Astrocyte of the hippocampus (primary cell): ENCODE data around the gene SMYD3.

ENCODE experiments used
- DNase-seq: peaks from one replicate; pipeline ENCODE4 v3.0.0; 2011; ENCODE audit warnings: low read depth, low spot score

The SMYD3 gene

DNA sequence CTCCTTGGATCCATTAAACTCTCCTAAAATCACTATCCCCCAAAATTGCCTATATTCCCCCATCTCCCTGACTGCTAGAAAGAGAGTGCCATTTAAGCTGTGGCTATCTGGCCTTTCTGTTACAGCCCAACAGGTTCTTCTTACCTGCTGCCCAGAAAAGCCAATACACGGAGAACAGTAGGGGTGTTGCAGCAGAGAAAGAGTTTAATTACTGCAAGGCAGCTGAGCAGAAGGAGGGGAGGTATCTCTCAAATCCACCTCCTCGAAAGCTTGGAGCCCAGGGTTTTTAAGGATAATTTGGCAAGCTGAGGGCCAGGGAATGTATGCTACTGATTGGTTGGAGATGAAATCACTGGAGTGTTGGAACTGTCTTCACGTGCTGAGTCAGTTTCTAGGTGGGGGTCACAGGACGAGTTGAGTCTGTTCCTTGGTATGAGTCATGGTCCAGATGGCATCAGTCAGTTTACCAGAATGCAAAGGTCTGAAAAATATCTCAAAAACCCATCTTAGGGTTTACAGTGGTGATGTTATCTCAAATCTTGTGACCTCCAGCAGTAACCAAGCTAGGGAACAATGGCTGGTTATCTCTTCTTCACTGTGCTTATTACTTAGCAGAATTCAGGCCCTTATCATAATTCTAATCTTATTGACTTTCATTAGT, 89.8 kb downstream of the SMYD3 start:
- DNase-seq, result peak; percentile 32

DNA sequence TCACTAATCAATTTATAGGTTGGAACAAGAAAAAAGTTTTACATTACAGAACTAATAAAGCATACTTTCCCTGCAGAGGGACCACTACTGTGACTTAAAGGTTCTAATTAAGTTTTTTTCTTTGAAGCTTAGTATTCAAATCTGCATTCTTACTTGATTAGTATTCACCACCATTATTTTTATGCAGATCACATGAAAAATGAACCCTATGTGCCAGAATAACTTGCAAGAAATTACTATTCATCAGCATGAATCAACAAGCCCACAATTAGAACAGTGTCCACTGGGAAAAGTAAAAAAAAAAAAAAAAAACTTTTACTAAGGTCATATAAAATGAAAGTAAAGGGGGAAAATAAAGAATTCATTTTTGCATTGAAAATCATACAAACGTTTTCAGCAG, 90.8 kb downstream of the SMYD3 start:
- DNase-seq, result peak; percentile 6

DNA sequence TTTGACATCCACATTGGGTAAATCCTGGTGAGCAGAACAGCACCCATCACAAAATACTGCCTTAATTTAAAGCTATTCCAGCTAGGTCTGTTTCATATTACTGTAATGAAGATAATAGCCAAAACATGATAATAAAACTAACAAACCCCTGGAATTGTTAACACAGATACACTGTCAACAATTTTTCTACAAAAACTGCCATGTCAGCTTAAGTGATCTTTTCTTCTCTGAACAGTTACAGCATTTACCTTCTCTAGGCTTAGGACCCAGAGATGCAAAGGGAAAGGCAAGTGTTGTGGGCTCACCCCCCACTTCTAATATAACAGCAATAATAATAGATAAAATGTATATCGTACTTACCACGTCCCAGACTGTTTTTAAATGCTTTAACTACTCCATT, 92.1 kb downstream of the SMYD3 start:
- no peak for DNase-seq

DNA sequence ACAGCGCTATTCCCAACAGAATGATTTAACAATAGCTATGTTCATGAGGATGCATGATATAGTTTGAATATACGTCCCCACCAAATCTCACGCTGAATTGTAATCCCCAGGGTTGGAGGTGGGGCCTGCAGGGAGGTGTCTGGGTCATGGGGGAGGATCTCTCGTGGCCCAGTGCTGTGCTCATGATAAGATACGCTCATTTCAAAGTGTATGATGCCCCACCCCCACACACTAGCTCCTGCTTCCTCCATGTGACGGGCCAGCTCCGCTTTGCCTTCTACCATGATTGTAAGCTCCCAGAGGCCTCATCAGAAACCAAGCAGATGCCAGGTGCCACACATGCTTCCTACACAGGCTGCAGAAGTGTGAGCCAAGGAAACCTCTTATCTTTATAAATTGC, 93.6 kb downstream of the SMYD3 start:
- no peak for DNase-seq

DNA sequence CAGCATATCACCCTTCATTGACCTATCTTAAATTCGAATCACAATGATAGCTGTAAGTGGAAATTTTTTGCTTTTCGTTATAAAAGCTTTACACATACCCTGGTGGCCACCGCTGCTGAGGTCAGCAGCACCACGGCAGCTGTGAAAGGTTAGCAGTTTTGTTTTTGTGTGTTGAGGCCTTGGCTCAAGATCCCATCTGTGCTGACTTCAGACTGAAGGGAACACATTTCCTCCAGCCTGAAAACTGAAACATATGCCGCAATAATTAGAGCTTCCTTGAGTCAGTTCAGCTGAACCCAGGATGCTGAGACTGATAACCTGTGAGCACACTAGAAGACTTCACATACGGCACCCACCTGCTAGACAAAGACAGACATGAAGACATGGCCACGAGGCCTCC, 103.0 kb downstream of the SMYD3 start:
- DNase-seq, result no peak

DNA sequence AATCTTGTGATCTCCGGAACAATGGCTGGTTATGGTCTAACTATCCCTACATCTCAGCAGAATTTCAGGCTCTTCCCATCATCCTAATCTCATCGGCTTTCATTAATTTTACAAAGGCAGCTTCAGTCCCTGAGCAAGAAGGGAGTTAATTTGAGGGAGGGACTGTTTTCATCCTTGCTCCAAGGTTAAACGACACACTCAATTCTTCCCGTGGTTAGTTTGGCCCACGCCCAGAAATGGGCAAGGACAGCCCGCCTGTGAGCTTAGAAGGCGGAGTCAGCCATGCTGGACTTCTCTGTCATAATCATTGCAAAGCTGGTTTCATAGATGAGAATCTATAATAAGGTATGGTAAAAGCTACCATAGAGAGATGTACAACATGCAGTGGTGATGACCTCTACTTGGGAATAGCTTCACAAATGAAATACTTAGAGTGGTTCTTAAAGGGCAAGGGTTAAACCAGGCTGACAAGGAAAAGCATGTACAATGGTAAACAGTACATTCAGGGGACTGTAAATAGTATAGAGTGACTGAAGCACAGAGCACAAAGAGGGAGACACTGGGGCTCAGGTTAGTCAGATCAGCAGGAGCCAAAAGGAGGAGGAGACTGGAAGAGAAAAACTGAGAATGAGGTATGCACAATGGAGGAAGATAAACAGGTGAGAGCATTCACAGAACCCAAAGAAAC, 108.8 kb downstream of the SMYD3 start:
- DNase-seq, result no peak

DNA sequence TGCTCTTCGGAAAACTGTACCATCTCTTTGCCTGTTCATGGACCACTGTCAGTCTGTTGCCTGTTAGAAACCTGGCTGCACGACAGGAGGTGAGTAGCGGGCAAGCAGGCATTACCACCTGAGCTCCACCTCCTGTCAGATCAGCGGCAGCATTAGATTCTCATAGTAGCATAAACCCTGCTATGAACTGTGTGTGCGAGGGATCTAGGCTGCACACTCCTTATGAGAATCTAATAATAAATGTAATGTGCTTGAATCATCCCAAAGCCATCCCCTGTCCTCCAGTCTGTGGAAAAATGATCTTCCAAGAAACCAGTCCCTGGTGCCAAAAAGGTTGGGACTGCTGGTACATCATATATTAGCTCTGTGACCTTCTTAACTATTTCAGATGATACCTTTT, 110.0 kb downstream of the SMYD3 start:
- no peak for DNase-seq

DNA sequence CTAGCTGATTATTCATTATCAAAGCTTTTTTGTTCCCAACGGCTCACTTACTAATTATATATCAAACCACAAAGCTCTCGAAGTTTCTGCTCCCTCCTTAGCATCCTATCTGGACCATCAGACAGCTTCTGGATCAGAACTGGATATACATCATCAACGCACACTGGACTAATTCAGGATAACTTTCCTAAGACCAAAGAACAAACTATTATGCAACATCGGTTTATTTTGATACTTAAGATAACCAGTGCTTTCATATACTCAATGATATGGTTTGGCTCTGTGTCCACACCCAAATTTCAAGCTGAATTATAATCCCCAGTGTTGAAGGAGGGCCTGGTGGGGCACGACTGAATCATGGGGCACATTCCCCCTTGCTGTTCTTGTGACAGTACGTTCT, 110.8 kb downstream of the SMYD3 start:
- no peak for DNase-seq

DNA sequence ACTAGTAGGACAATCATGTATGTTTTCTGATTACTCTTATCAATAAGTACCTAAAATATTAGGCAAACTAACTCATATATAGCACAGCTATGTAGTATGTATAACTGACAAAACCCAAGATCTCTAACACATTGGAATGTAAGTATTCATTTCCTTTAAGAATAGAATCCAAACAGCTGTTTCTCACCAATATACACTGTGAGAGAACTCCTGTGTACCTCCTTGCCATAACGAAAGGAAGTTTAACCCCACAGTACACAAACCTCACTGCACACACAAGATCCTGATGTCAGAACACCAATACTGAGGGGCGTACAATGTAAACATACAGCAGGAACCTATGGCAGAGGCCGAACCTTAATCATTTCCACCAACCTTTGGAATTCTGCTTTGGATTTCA, 113.0 kb downstream of the SMYD3 start:
- DNase-seq, result no peak

DNA sequence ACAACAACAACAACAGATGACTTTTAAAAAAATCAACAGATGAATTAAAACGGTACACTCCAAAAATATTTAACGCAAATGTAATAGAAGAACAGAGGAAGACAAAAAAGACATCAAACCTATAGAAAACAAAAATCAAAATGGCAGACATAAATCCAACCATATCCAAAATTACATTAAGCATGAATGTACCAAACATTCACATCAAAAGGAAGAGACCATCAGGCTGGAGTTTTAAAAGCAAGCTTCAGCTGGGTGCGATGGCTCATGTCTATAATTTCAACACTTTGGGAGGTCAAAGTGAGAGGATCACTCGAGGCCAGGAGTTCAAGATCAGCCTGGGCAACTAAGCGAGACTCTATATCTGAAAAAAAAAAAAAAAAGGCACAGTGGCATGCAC, 116.2 kb downstream of the SMYD3 start:
- no peak for DNase-seq

DNA sequence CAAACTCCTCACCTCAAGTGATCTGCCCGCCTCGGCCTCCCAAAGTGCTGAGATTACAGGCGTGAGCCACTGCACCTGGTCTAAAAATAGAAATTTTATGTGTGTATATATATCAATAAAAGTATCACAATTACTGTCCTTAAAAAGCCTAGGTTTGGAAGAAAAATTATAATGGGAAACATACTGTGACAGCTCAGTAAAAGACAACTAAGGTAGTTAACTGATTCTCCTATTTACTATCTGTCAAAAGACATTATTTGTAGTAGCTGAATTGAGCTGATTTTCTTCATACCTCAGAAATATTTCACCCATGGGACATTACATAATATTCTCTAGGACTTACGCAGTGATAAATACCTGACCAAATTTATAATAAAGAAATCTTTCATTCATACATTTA, 122.5 kb downstream of the SMYD3 start:
- no peak for DNase-seq

DNA sequence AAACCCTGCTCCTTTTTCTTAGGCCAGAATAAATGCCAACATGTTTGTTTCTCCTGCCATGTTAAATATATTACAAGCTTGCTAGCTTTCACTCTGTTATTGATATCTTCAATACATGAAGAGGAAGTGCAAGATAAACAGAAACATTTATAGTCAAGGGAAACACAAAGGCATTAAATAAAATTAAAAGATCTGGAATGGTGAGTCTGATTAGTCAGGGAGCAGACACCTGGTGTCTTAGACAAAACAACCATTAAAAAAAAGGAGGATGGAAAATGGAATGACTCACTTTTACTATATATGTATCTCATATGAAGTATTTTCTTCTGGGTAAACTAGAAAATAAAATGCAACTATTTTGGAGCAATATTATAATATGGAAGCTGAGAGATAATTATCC, 123.3 kb downstream of the SMYD3 start:
- DNase-seq, result no peak

DNA sequence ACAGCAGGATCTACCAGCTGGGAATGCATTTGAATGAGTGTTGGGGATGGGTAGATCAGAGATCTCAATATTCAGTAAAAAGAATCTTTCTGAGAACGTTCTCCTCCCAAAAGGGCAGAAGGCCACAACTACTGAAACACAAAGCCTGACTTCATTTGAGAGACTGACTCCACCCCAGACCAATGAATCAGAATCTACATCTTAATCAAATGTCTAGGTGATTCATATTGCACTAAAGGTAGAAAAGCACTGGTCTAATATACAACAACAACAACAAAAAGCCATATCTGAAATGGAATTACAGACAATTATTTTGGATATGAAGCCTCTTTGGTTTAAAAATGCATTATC, 123.9 kb downstream of the SMYD3 start:
- no peak for DNase-seq

DNA sequence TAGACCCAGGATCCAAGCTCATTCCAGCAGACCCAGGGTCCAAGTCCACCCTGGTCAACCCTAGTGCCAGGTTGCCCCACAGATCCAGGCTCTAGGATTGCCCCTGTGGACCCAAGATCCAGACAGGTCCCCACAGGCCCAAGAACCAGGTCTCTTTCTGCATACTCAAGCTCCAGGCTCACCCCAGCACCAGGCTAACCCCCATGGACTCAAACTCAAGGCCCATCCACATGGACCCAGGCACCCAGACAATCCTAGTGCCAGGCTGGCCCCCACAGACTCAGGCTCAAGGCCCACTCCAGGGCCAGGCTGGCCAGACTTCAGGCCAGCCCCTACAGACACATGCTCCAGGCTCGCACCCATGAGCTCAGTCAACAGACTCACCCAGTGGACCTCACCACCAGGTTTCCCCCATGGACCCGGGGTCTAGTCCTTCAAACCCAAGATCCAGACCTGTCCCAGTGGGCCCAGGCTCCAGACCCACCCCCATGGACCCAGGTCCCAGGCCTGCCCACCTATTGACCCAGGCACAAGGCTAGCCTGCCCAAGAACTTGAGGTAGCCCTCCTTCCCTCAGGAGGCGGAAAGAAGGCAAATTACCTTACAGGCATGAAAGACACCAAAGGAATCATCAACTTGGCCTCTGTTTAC, 124.4 kb downstream of the SMYD3 start:
- DNase-seq, result no peak

DNA sequence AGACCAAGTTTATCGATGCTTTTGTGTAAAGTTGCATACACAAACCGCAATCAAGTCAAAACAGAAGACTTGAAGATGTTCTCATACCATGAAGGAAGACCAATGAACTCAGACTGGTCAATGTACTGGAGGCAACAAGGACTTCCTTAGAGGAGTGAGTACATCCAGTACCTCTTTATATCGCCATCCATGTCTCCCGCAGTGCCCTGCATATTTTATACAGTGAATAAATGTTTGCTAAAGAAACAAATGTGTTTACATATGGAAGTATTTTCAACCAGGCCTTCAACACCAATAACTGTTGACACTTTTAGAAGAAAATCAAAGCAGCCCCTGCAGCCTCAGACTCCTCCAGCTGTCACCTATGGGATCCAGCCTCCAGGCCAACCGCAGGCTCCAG, 125.6 kb downstream of the SMYD3 start:
- no peak for DNase-seq

DNA sequence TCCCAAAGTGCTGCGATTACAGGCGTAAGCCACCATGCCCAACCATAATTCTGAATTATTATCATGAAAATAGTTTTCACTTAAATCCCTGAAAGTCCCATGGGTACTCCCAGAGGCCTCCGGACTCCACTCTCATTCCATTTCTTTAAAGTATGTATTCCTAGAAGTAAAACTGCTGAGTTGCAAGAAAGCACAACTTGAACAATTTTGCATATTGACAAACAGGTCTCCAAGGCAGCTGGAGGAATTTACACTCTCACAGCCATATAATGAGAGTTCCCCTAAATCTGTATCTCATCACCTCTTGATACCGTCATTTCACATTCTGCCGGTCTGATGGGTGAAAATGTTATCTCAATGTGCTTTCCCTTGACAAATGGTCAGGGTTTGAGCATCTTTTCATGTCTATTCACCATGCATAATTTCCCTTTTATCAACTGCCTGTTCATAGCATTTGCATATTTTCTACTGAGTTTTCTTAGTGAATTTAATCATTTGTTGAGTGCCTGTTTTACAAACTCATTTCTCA, 129.4 kb downstream of the SMYD3 start:
- DNase-seq, result peak; percentile 10

DNA sequence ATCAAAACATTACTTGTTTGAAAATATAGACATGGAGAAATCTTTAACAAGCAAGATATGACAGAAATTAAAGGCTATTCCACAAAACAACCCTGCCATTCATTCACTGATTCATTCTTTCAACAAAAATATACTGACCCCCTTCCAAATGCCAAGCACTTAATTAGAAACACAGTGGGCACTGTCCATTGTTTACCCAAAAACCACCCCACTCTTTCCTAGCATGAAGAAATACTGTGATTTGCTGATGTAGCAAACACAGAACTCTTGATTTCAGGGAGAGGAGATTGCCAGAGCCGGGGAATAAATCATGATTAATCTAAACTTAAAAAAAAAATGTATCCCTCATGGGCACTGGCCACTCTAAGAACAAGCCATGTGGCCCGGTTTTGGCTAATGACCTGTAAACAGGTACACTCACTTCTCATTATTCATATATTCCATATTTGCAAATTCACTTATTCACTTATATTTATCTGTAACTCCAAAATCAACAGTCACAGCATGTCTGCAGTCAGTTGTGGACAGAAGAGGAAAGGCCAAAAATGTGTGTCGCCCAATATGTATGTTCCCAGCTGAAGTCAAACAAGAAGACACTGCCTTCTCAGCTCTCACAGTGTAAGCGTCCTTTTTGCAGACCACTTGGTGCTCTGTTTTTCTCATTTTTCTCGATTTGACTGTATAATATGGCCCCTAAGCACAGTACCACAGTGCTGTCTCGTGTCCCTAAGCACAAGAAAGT, 133.1 kb downstream of the SMYD3 start:
- no peak for DNase-seq

DNA sequence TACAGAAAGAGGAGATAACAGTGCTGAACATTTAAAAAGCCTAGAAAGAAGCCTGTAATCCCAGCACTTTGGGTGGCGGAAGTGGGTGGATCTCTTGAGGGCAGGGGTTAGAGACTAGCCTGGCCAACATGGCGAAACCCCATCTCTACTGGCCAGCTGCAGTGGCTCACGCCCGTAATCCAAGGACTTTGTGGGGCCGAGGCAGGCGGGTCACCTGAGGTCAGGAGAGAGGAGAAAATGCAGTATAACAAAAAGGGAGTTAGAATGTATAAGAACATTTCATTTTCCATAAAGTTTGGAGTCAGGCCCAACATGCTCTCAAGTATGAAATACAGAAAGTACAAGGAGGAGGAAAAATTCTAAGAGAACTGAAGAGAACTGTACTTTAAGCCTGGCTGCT, 134.5 kb downstream of the SMYD3 start:
- DNase-seq, result no peak

DNA sequence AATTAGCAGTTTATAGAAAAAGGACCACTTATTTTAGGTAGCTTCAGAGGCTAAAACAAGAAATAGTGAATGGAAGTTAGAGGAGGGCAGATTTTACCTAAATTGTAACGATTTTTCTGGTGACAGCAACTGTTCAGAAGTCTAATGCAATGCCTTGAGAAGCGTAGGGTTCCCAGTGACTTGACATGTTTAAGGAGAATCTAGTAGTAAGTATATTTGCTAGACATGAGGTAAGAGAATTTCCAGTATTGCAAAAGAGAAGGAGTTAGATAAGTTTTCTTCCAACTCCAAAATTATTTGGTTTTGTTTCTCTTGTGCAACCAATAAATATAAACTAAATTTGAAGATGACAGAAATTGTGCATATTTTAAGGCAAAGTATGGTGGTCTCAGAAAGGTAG, 140.0 kb downstream of the SMYD3 start:
- no peak for DNase-seq

DNA sequence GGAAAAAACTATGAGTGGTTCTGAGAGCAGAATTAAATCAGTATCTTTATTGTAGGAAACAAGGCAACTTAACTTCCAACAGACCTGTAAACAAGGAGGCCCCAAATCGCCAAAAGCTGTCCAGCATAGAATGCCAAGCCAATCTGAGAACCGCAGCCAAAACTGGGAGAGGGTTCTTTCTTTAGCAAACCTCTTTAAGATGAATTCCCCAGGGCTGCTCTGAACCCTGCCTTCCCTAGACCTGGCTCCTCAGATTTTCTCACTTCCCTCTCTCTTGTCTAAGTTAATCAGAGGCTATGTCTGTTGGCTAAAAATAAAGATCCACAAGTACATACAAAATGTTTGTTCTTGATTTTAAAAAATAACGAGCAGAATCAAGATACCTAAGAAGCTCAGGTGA, 141.4 kb downstream of the SMYD3 start:
- no peak for DNase-seq

DNA sequence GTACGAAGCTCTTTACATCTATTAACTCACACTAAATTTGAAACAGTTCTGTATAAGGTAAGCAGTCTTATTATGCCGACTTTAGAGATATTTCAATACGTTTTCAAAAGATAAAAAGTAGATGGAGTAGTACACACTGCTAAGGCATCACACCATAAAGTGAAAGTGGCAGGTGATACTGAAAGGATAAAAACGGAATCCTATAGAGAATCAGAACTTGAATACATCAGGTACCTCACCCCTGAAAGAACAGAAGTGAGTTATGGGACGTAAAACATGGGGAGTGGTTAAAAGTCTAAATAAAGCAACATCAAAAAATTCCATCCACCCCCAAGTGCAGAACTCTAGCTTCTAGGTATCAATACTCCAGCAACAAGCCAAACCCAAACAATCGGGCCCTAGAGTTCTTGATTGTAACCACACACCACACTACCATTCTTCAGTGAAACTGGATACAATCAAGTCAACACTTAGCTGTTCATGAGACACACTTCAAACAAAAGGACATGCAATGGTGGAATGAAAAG, 142.6 kb downstream of the SMYD3 start:
- no peak for DNase-seq

DNA sequence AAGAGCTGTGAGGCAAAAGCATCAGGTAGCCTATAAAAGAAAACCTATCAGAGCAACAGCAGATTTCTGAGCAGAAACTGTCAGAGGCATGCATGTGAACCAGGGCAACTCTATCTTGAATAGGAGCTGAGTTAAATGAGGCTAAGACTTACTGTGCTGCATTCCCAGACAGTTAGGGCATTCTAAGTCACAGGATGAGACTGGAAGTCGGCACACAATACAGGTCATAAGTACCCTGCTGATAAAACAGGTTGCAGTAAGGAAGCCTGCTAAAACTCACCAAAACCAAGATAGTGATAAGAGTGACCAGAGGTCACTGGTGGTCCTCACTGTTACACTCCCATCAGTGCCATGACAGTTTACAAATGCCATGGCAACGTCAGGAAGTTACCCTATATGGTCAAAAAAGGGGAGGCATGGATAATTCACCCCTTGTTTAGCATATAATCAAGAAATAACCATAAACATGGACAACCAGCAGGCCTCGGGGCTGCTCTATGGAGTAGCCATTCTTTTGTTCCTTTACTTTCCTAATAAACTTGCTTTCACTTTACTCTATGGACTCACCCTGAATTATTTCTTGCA, 150.0 kb downstream of the SMYD3 start:
- DNase-seq, result peak; percentile 71
